Neuronal stem cell (in vitro differentiated cells): ENCODE data around the gene MEN1.

Source experiments
- DNase-seq: peaks from one replicate; pipeline ENCODE4 v3.0.0-alpha.2; 2013; ENCODE audit warnings: low spot score
- H2AFZ ChIP-seq: one replicate; pipeline ENCODE4 v1.6.1; 2013; ENCODE audit warnings: mild to moderate bottlenecking, low read length, inconsistent platforms
- H2AK5ac ChIP-seq: 2 replicates; pipeline ENCODE4 v1.6.1; 2013; ENCODE audit warnings: low read depth, mild to moderate bottlenecking, inconsistent platforms, low read length, moderate library complexity, mixed read lengths
- H2BK120ac ChIP-seq: 2 replicates; pipeline ENCODE4 v1.6.1; 2013; ENCODE audit warnings: low read depth, mild to moderate bottlenecking, inconsistent platforms, low read length, moderate library complexity, mixed read lengths
- H2BK12ac ChIP-seq: one replicate; pipeline ENCODE4 v1.6.1; 2013; ENCODE audit warnings: low read length, inconsistent platforms
- H2BK15ac ChIP-seq: 2 replicates; pipeline ENCODE4 v1.6.1; 2013; ENCODE audit warnings: mild to moderate bottlenecking, low read length, inconsistent platforms, mixed read lengths
- H2BK5ac ChIP-seq: one replicate; pipeline ENCODE4 v1.6.1; 2013; ENCODE audit warnings: inconsistent platforms, mild to moderate bottlenecking, low read length, moderate library complexity
- H3K14ac ChIP-seq: one replicate; pipeline ENCODE4 v1.6.1; 2013; ENCODE audit warnings: low read length, inconsistent platforms
- H3K18ac ChIP-seq: 2 replicates; pipeline ENCODE4 v1.6.1; 2013; ENCODE audit warnings: low read length, inconsistent platforms
- H3K23ac ChIP-seq: 2 replicates; pipeline ENCODE4 v1.6.1; 2013; ENCODE audit warnings: low read depth, mild to moderate bottlenecking, mixed read lengths, low read length, inconsistent platforms; ENCODE audit not compliant: poor library complexity
- H3K27ac ChIP-seq: replicated peaks from 3 replicates; pipeline ENCODE4 v1.5.1; 2013; ENCODE audit warnings: low read length, inconsistent platforms
- H3K27me3 ChIP-seq, 3 experiments: 2 replicates each; pipeline ENCODE4 v1.6.1; 2013; ENCODE audit warnings: low read length in 3 of 3, mild to moderate bottlenecking in 2 of 3, inconsistent platforms in 1 of 3, low read depth in 1 of 3, mixed read lengths in 1 of 3, moderate library complexity in 1 of 3; ENCODE audit not compliant: control insufficient read depth in 3 of 3, insufficient read depth in 3 of 3
- H3K36me3 ChIP-seq, 2 donors: replicated peaks in 1 of 2; 2 replicates each; pipeline ENCODE4 v1.6.1; 2013; ENCODE audit warnings: low read length in 2 of 2; ENCODE audit not compliant: control insufficient read depth in 2 of 2, insufficient read depth in 2 of 2
- H3K4ac ChIP-seq: 2 replicates; pipeline ENCODE4 v1.6.1; 2013; ENCODE audit warnings: inconsistent platforms, mild to moderate bottlenecking, low read length, moderate library complexity
- H3K4me1 ChIP-seq, 2 donors: 1 replicate in 1 of 2; 2 replicates in 1 of 2; pipeline ENCODE4 v1.6.1; 2013; ENCODE audit warnings: low read length in 2 of 2, low read depth in 1 of 2; ENCODE audit not compliant: control insufficient read depth in 2 of 2, insufficient read depth in 1 of 2
- H3K4me2 ChIP-seq: one replicate; pipeline ENCODE4 v1.6.1; 2013; ENCODE audit warnings: mild to moderate bottlenecking, low read length, inconsistent platforms; ENCODE audit not compliant: insufficient read depth, poor library complexity, severe bottlenecking
- H3K4me3 ChIP-seq, 2 donors: 2 replicates each; pipeline ENCODE4 v1.5.1; 2013; ENCODE audit warnings: low read length in 2 of 2, mild to moderate bottlenecking in 2 of 2, inconsistent platforms in 1 of 2, moderate library complexity in 1 of 2
- H3K79me1 ChIP-seq: one replicate; pipeline ENCODE4 v1.6.1; 2013; ENCODE audit warnings: low read depth, mild to moderate bottlenecking, inconsistent platforms, low read length, moderate library complexity
- H3K9ac ChIP-seq: one replicate; pipeline ENCODE4 v1.6.1; 2013; ENCODE audit warnings: mild to moderate bottlenecking, low read depth, low read length, inconsistent platforms; ENCODE audit not compliant: poor library complexity
- H3K9me3 ChIP-seq, 2 donors: replicated peaks in 1 of 2; 2 replicates each; pipeline versions ENCODE3 to v1.6.1; 2013; ENCODE audit warnings: low read length in 2 of 2, mild to moderate bottlenecking in 2 of 2, inconsistent platforms in 1 of 2, low read depth in 1 of 2, mixed read lengths in 1 of 2, moderate library complexity in 1 of 2; ENCODE audit not compliant: control insufficient read depth in 2 of 2, insufficient read depth in 1 of 2
- H4K8ac ChIP-seq: one replicate; pipeline ENCODE4 v1.6.1; 2013; ENCODE audit warnings: low read depth, mild to moderate bottlenecking, inconsistent platforms, low read length, moderate library complexity
- H4K91ac ChIP-seq: one replicate; pipeline ENCODE4 v1.6.1; 2013; ENCODE audit warnings: low read length, low read depth, mild to moderate bottlenecking, inconsistent platforms; ENCODE audit not compliant: poor library complexity
- WGBS, 2 donors: extraction: QIAGEN DNeasy Blood & Tissue Kit; methylation state at CpG; one replicate each; pipeline ENCODE4 v1.1.7; 2013; ENCODE audit warnings: missing lambda C conversion rate in 2 of 2, mixed read lengths in 1 of 2; ENCODE audit not compliant: insufficient read length in 2 of 2, insufficient replicate concordance in 1 of 2; ENCODE audit errors: extremely low coverage in 2 of 2; 5-methylcytosine and 5-hydroxymethylcytosine counted together

The MEN1 gene

GRCh38 chr11:64834031-64834722 lies 23.8 kb upstream of the MEN1 start:
- no peak overlapping the region for H3K4ac ChIP-seq
- no CpG with 5 or more reads among the region's 25 CpGs for WGBS, 2 donors

GRCh38 chr11:64833509-64833908 lies 23.2 kb upstream of the MEN1 start:
- H3K23ac ChIP-seq = peak overlapping the region; percentile 65
- H3K14ac ChIP-seq = peak overlapping the region; percentile 56
- no peak overlapping the region for H2BK120ac ChIP-seq
- no peak overlapping the region for H3K18ac ChIP-seq
- WGBS, 2 donors = no CpG with 5 or more reads among the region's 10 CpGs
- H3K4me3 ChIP-seq = no peak overlapping the region
- H3K36me3 ChIP-seq = no peaks in the 10 kb centered on the region
- peak overlapping the region; percentile 83 for H2AK5ac ChIP-seq
- H4K91ac ChIP-seq = no peak overlapping the region
- H3K4me2 ChIP-seq = no peak overlapping the region
- H2BK15ac ChIP-seq = peak overlapping the region; percentile 37
- no peaks in the 10 kb centered on the region for H3K9me3 ChIP-seq
- H3K4ac ChIP-seq = no peak overlapping the region
- no peak overlapping the region for H2BK12ac ChIP-seq
- no peak overlapping the region for H4K8ac ChIP-seq
- no peak overlapping the region for H3K27ac ChIP-seq
- peaks cover 0 to 45% (median 0%) of the 10 kb centered on the region in 3 experiments for H3K27me3 ChIP-seq
- H3K9ac ChIP-seq = no peak overlapping the region
- DNase-seq = no peak
- H2BK5ac ChIP-seq = peak overlapping the region; percentile 53
- H3K79me1 ChIP-seq = peaks cover 2% of the 10 kb centered on the region
- H2AFZ ChIP-seq = no peak overlapping the region
- H3K4me1 ChIP-seq = peaks cover 0 to 1% of the 10 kb centered on the region in 2 donors

More at GRCh38 chr11:64834031-64834722, 23.8 kb upstream of the MEN1 start:
- Histone ChIP-seq H3K4me1 (peaks cover 0 to 1% of the 10 kb centered on the region in 2 donors), H3K18ac (no peak overlapping the region), H2BK120ac (no peak overlapping the region), H3K14ac (no peak overlapping the region), H2BK5ac (no peak overlapping the region), H3K27ac (no peak overlapping the region), H3K9me3 (no peaks in the 10 kb centered on the region), H4K8ac (no peak overlapping the region), H3K79me1 (peaks cover 2% of the 10 kb centered on the region), H2BK15ac (peak overlapping the region; percentile 33), H3K4me3 (no peak overlapping the region), H3K23ac (no peak overlapping the region), H2AK5ac (peak overlapping the region; percentile 83), H2BK12ac (no peak overlapping the region), H4K91ac (no peak overlapping the region), H3K36me3 (no peaks in the 10 kb centered on the region), H3K27me3 (peaks cover 0 to 45% (median 0%) of the 10 kb centered on the region in 3 experiments), H3K9ac (no peak overlapping the region), H2AFZ (no peak overlapping the region), H3K4me2 (no peak overlapping the region)
- DNase-seq = no peak

GRCh38 chr11:64833198-64833502 lies 22.8 kb upstream of the MEN1 start:
- Histone ChIP-seq H3K4me3 (no peak overlapping the region), H3K4me2 (no peak overlapping the region), H2BK5ac (peak overlapping the region; percentile 53), H2BK15ac (peak overlapping the region; percentile 37), H2AFZ (no peak overlapping the region), H4K8ac (peak overlapping the region; percentile 4), H4K91ac (no peak overlapping the region), H2BK12ac (no peak overlapping the region), H3K9ac (no peak overlapping the region), H3K79me1 (peaks cover 2% of the 10 kb centered on the region), H3K9me3 (no peaks in the 10 kb centered on the region), H3K4ac (no peak overlapping the region), H3K4me1 (peaks cover 0 to 1% of the 10 kb centered on the region in 2 donors), H2AK5ac (peak overlapping the region; percentile 56), H3K27me3 (peaks cover 0 to 45% (median 0%) of the 10 kb centered on the region in 3 experiments), H3K14ac (peak overlapping the region; percentile 56), H3K18ac (no peak overlapping the region), H3K27ac (no peak overlapping the region), H3K36me3 (no peaks in the 10 kb centered on the region), H3K23ac (peak overlapping the region; percentile 65), H2BK120ac (no peak overlapping the region)
- no CpG with 5 or more reads among the region's 12 CpGs for WGBS, 2 donors
- no peak for DNase-seq

GRCh38 chr11:64832467-64833197 lies 22.3 kb upstream of the MEN1 start:
- Histone ChIP-seq H3K4me2 (no peak overlapping the region), H3K79me1 (peaks cover 2% of the 10 kb centered on the region), H4K91ac (no peak overlapping the region), H2BK15ac (no peak overlapping the region), H2BK120ac (no peak overlapping the region), H3K4me1 (peaks cover 0 to 1% of the 10 kb centered on the region in 2 donors), H3K23ac (peak overlapping the region; percentile 80), H2AK5ac (peak overlapping the region; percentile 70), H3K4ac (no peak overlapping the region), H3K27ac (no peak overlapping the region), H3K18ac (no peak overlapping the region), H3K9me3 (no peaks in the 10 kb centered on the region), H3K9ac (no peak overlapping the region), H3K36me3 (no peaks in the 10 kb centered on the region), H3K14ac (no peak overlapping the region), H3K4me3 (no peak overlapping the region), H3K27me3 (peaks cover 0 to 42% (median 0%) of the 10 kb centered on the region in 3 experiments), H2BK5ac (peak overlapping the region; percentile 53), H2BK12ac (no peak overlapping the region), H2AFZ (no peak overlapping the region), H4K8ac (peak overlapping the region; percentile 4)
- DNase-seq = no peak
- no CpG with 5 or more reads among the region's 21 CpGs for WGBS, 2 donors
